Bronchial epithelial cell (primary cell): ENCODE measurements around the gene PNPLA7. TPM values are rescaled to one million over a fixed set of nuclear protein-coding genes. Genes with fewer than 3 reads are reported as not detected.
"Not testable (repeated sequence)": the region's sequence is repeated elsewhere in the genome, so short reads cannot be mapped to it uniquely, and the experiment has no call there.

ENCODE experiments used
- DNase-seq: peaks from one replicate; pipeline ENCODE4 v3.0.0-alpha.2; 2010; ENCODE audit warnings: low read depth
- FAIRE-seq: peaks from 2 replicates; lab custom pipeline; 2011; peaks lifted over from hg19 to GRCh38; lab: Jason Lieb, UNC
- H3K27me3 ChIP-seq: 2 replicates; pipeline ENCODE4 v1.5.1; 2011; ENCODE audit warnings: low read length; ENCODE audit not compliant: control insufficient read depth, insufficient read depth
- H3K36me3 ChIP-seq: 2 replicates; pipeline ENCODE4 v1.5.1; 2011; ENCODE audit warnings: low read length; ENCODE audit not compliant: control insufficient read depth, insufficient read depth
- H3K4me3 ChIP-seq: 2 replicates; pipeline ENCODE4 v1.5.1; 2011; ENCODE audit warnings: mild to moderate bottlenecking, low read depth, low read length, control low read depth
- total RNA-seq: library from RNA; depleted of rRNA; stranded (reverse); fragments of >200 nt; gene quantifications from 2 replicates; pipeline ENCODE4 v1.2.1, GENCODE V29; 2014
- TF ChIP-seq, protein P1 (sequence below): IDR thresholded peaks from 2 replicates; pipeline ENCODE4 v1.5.1; 2011; ENCODE audit warnings: mild to moderate bottlenecking, moderate library complexity, low read length, control low read depth, inconsistent platforms; ENCODE audit not compliant: insufficient read depth, severe bottlenecking

Gene PNPLA7
- 0.26 TPM in 2 replicates for total RNA-seq

GRCh38 chr9:137550231-137550621 is at the start of gene PNPLA7:
Gene PNPLA7 (minus strand): TSS chr9:137550402. CDS start chr9:137550197, 205 bp downstream.
- peak; percentile 63 for DNase-seq
- FAIRE-seq = no peak
- Histone ChIP-seq H3K27me3 (no peaks in the 10 kb centered on the region), H3K4me3 (peak within 1 kb of the TSS; percentile 59), H3K36me3 (peaks cover 6% of the 10 kb centered on the region)
- TF ChIP-seq, protein P1, sequence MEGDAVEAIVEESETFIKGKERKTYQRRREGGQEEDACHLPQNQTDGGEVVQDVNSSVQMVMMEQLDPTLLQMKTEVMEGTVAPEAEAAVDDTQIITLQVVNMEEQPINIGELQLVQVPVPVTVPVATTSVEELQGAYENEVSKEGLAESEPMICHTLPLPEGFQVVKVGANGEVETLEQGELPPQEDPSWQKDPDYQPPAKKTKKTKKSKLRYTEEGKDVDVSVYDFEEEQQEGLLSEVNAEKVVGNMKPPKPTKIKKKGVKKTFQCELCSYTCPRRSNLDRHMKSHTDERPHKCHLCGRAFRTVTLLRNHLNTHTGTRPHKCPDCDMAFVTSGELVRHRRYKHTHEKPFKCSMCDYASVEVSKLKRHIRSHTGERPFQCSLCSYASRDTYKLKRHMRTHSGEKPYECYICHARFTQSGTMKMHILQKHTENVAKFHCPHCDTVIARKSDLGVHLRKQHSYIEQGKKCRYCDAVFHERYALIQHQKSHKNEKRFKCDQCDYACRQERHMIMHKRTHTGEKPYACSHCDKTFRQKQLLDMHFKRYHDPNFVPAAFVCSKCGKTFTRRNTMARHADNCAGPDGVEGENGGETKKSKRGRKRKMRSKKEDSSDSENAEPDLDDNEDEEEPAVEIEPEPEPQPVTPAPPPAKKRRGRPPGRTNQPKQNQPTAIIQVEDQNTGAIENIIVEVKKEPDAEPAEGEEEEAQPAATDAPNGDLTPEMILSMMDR = no peak

- no peak for DNase-seq
- Histone ChIP-seq H3K36me3 (no peaks in the 10 kb centered on the region), H3K4me3 (no peak overlapping the region), H3K27me3 (no peaks in the 10 kb centered on the region)
- TF ChIP-seq, protein P1 = no peak
- no peak for FAIRE-seq
Measured at GRCh38 chr9:137598943-137599342, 48.7 kb upstream of the PNPLA7 start.

DNA sequence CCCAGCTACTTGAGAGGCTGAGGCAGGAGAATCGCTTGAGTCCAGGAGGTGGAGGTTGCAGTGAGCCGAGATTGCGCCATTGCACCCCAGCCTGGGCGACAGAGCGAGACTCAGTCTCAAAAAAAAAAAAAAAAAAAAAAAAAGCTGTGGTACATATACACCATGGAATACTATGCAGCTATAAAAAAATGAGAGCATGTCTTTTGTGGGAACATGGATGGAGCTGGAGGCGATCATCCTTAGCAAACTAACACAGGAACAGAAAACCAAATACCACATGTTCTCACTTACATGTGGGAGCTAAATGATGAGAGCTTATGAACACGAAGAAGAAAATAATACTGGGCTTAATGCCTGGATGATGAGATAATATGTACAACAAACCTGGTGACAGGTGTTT is 46.4 kb upstream of the PNPLA7 start:
- H3K36me3 ChIP-seq, H3K27me3 ChIP-seq, DNase-seq, H3K4me3 ChIP-seq, FAIRE-seq: not testable (repeated sequence)

DNA sequence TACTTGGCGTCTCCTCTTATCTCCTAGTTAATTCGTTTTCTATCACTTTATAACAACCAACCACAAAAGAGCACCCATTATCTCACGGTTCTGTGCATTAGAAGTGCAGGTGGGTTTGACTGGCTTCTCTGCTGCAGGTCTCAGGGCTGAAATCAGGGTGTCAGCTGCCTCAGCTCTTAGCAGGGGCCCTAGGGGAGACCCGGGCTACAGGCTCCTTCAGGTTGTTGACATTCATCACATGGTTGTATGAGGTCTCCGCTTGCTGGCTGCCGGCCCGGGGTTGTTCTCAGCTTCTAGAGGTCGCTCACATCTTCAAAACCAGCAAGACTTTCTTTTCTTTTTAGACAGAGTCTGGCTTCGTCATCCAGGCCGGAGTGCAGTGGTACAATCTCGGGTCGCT is 43.0 kb upstream of the PNPLA7 start:
- DNase-seq = no peak
- H3K36me3 ChIP-seq = peaks cover 4% of the 10 kb centered on the region
- FAIRE-seq = no peak
- H3K27me3 ChIP-seq = no peaks in the 10 kb centered on the region
- TF ChIP-seq, protein P1 = no peak
- no peak overlapping the region for H3K4me3 ChIP-seq

- FAIRE-seq (no peak), DNase-seq (no peak)
- Histone ChIP-seq H3K36me3 (peaks cover 6% of the 10 kb centered on the region), H3K4me3 (no peak overlapping the region), H3K27me3 (no peaks in the 10 kb centered on the region)
- TF ChIP-seq, protein P1 = no peak
Measured at GRCh38 chr9:137592767-137593166, 42.6 kb upstream of the PNPLA7 start.

DNA sequence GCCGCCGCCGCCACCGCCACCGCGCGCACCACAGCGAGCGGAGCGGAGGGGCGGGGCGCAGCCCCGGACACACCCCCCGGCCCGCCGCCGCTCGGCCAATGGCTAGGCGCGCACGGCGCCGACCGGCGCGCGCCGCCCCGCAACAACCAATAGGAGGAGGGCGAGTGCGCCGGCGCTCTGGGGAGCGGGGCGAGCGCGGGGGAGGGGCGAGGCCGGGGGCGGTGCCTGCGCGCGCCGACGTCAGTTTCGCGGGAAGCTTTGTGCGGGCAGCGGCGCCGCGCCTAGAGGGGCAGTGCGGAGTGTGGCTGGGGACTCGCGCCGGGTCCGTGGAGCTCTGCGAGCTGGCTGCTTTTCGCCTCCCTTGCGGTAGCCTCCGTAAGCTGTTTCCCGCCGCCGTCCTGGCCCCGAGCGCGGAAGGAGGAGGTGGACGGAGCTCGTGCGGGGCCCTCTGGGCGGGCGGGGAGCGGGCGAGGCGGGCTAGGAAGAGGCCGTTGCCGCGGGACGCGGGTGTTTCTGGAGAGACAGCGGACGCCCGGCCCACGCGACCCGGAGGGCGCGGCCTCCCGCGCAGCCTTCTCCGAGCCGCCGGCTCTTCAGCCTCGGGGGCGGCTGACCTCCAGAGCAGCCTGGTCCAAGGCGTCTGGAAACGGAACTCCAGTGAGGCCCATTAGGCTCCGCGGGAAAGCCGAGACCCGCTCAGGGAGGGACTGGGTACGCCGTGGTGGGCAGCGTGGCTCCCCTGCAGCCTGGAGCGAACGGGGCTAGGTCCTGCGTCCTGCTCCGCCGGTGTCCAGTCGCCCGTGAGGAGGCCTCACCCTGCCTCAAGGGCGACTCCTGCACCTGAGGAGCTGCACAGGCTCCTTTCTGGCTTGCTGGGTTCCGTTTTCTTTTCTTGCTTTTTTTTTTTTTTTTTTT is 40.5 kb upstream of the PNPLA7 start, which contains the start of gene ZMYND19:
Gene ZMYND19, minus strand, starts transcription at position 44 of the 915 bp plus-strand sequence. CDS start 249 bp downstream, outside the sequence.
- peak; percentile 49 for DNase-seq
- no peaks in the 10 kb centered on the region for H3K27me3 ChIP-seq
- H3K4me3 ChIP-seq = peak within 1 kb of the TSS; percentile 76
- peaks cover 18% of the 10 kb centered on the region for H3K36me3 ChIP-seq
- TF ChIP-seq, protein P1 = no peak
- FAIRE-seq = no peak
